CD4-positive, alpha-beta memory T cell (primary cell): Measurements from ENCODE around the gene MUC20. TPM values are rescaled to one million over a fixed set of nuclear protein-coding genes. Genes with fewer than 3 reads are reported as not detected.
"Not testable (repeated sequence)": the region's sequence is repeated elsewhere in the genome, so short reads cannot be mapped to it uniquely, and the experiment has no call there.

Source experiments
- CTCF ChIA-PET: fragments of 350-600 bp; sonication (Branson Sonifier 250); formaldehyde crosslinking; loops from one replicate; lab custom pipeline; 2021; ENCODE audit warnings: inconsistent platforms; ENCODE audit not compliant: partially characterized antibody; lab: Charles Lee
- POLR2A ChIA-PET: fragments of 350-600 bp; sonication (Branson Sonifier 250); formaldehyde crosslinking; loops from one replicate; lab custom pipeline; 2021; ENCODE audit not compliant: partially characterized antibody; lab: Charles Lee
- DNase-seq, 5 donors: peaks; one replicate each; pipeline versions ENCODE4 v3.0.0 to v3.0.0-alpha.2; 2020 to 2022; ENCODE audit warnings: mixed read lengths in 1 of 5
- H3K27ac ChIP-seq: one replicate; pipeline ENCODE4 v1.7.0; 2013; ENCODE audit warnings: low read depth, low read length
- H3K27me3 ChIP-seq: 2 replicates; pipeline ENCODE4 v1.7.0; 2013; ENCODE audit warnings: mild to moderate bottlenecking, low read length, moderate library complexity; ENCODE audit not compliant: insufficient read depth
- H3K36me3 ChIP-seq: 2 replicates; pipeline ENCODE4 v1.7.0; 2013; ENCODE audit warnings: mild to moderate bottlenecking, low read length, moderate library complexity; ENCODE audit not compliant: insufficient read depth
- H3K4me1 ChIP-seq: 2 replicates; pipeline ENCODE4 v1.7.0; 2013; ENCODE audit warnings: mild to moderate bottlenecking, low read length, moderate library complexity; ENCODE audit not compliant: insufficient read depth
- H3K4me3 ChIP-seq, 2 donors: one replicate each; pipeline ENCODE4 v1.7.0; 2013; ENCODE audit warnings: low read length in 2 of 2, mild to moderate bottlenecking in 1 of 2
- H3K9me3 ChIP-seq, 2 donors: one replicate each; pipeline ENCODE4 v1.7.0; 2013; ENCODE audit warnings: low read length in 2 of 2, control low read depth in 1 of 2; ENCODE audit not compliant: control insufficient read depth in 1 of 2
- H3K27ac Mint-ChIP-seq, 7 donors: one replicate each; pipeline ENCODE4 v1.8.0; 2020 to 2021; ENCODE audit warnings: mixed read lengths in 7 of 7, mild to moderate bottlenecking in 6 of 7, inconsistent platforms in 3 of 7, moderate library complexity in 3 of 7
- H3K27me3 Mint-ChIP-seq, 2 donors: one replicate each; pipeline ENCODE4 v1.8.0; 2020 to 2021; ENCODE audit warnings: mixed read lengths in 2 of 2
- H3K36me3 Mint-ChIP-seq, 2 donors: one replicate each; pipeline ENCODE4 v1.8.0; 2020 to 2021; ENCODE audit warnings: mixed read lengths in 2 of 2, inconsistent platforms in 1 of 2, mild to moderate bottlenecking in 1 of 2
- H3K4me1 Mint-ChIP-seq, 4 donors: one replicate each; pipeline ENCODE4 v1.8.0; 2020 to 2021; ENCODE audit warnings: mixed read lengths in 4 of 4, mild to moderate bottlenecking in 1 of 4
- H3K4me3 Mint-ChIP-seq, 8 donors: one replicate each; pipeline ENCODE4 v1.8.0; 2020 to 2021; ENCODE audit warnings: mixed read lengths in 8 of 8, mild to moderate bottlenecking in 7 of 8, moderate library complexity in 6 of 8, inconsistent platforms in 3 of 8
- H3K9me3 Mint-ChIP-seq, 8 donors: one replicate each; pipeline ENCODE4 v1.8.0; 2020 to 2021; ENCODE audit warnings: mixed read lengths in 8 of 8, mild to moderate bottlenecking in 5 of 8, inconsistent platforms in 3 of 8, moderate library complexity in 1 of 8
- intact Hi-C: fragments of 100-400 bp; cut with micrococcal nuclease; formaldehyde crosslinking; loops from one replicate; pipeline ENCODE4 v1.15.1; 2023
- polyA plus RNA-seq, 2 donors: library from polyadenylated mRNA; unstranded; fragments of 300-500 nt; fragmentation: Illumina TruSeq; gene quantifications; one replicate each; pipeline ENCODE4 v1.2.3, GENCODE V29; 2021
- total RNA-seq, 2 experiments: library from RNA; stranded (reverse); gene quantifications; one replicate each; pipeline ENCODE4 v1.2.3, GENCODE V29; 2021

MUC20 gene
- total and polyA plus RNA-seq, 4 experiments from 2014 or later, result 0.54 to 12.5 (median 5.3) TPM

DNA sequence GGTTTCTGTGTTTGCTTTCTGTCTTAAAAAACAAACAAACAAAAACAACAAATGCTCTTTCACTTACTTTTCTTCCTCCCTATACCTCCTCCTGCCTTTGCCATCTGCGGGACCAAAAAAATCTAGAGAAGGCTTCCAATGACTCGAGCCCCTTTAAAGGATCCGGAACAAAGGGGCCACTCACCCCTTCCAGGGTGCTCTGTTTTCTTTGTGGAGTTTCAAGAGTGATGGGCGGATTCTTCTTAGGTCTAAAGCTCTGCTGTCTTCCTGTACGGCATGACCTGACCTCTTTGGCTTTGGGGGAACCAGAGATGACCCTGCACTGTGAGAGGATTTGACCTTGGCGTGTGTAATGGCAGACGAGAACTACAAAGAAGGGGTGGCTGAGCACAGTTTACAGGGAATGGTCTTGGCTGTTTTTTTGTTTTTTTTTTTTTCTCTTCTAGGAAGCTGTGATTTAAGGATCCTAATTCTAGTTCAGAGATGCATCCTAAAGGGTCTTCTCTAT, 2.2 kb upstream of the MUC20 start:
- Mint-ChIP-seq H3K27ac (no peak overlapping the region), H3K9me3 (no peaks in the 10 kb centered on the region), H3K27me3 (no peaks in the 10 kb centered on the region), H3K4me1 (no peaks in the 10 kb centered on the region), H3K36me3 (peaks cover 20 to 22% of the 10 kb centered on the region in 2 donors), H3K4me3 (no peak overlapping the region)
- Histone ChIP-seq H3K9me3 (no peaks in the 10 kb centered on the region), H3K36me3 (peaks cover 6% of the 10 kb centered on the region), H3K27ac (no peak overlapping the region), H3K27me3 (no peaks in the 10 kb centered on the region), H3K4me1 (peaks cover 3% of the 10 kb centered on the region), H3K4me3 (no peak overlapping the region)
- no peak for DNase-seq
- ChIA-PET POLR2A (no interaction called here), CTCF (interaction anchor here (1.6 kb wide), 1 partner anchor 16 kb away, joined by 3 read pairs; no protein-coding TSS in a partner anchor)
- intact Hi-C loops, result no loop called here

DNA sequence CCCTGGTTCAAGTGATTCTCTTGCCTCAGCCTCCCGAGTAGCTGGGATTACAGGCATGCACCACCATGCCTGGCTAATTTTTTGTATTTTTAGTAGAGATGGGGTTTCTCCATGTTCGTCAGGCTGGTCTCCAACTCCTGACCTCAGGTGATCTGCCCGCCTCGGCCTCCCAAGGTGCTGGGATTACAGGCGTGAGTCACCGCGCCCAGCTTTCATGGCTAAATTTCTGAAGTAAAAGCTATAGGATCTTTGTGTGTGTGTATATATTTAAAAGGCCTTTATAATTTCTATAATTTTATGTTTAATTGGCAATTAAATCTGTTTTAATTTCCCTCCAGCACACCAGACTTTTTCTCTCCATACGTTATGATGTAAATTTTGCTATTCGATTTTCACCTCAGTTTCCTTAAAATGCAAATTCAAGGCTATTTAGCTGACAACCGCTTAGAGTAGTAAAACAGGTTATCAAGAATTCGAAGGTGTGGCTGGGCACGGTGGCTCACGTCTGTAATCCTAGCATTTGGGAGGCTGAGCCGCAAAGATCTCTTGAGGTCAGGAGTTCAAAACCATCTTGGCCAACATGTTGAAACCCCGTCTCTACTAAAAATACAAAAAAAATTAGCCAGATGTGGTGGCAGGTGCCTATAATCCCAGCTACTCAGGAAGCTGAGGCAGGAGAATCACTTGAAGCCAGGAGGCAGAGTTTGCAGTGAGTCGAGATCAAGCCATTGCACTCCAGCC, 1.1 kb upstream of the MUC20 start:
- H3K27ac ChIP-seq, DNase-seq, H3K4me3 Mint-ChIP-seq, H3K36me3 ChIP-seq, H3K4me1 Mint-ChIP-seq, intact Hi-C loops, H3K9me3 Mint-ChIP-seq, H3K4me1 ChIP-seq, H3K9me3 ChIP-seq, H3K27ac Mint-ChIP-seq, H3K27me3 Mint-ChIP-seq, H3K27me3 ChIP-seq, H3K4me3 ChIP-seq: not testable (repeated sequence)
- CTCF ChIA-PET, result interaction anchor here (0.7 kb wide), 2 partner anchors 128 to 422 kb away, joined by 3 read pairs; no protein-coding TSS in a partner anchor
- POLR2A ChIA-PET, result interaction anchor here (1.7 kb wide), 1 partner anchor 107 kb away, joined by 3 read pairs; no protein-coding TSS in a partner anchor
- peaks cover 14 to 17% of the 10 kb centered on the region in 2 donors for H3K36me3 Mint-ChIP-seq

DNA sequence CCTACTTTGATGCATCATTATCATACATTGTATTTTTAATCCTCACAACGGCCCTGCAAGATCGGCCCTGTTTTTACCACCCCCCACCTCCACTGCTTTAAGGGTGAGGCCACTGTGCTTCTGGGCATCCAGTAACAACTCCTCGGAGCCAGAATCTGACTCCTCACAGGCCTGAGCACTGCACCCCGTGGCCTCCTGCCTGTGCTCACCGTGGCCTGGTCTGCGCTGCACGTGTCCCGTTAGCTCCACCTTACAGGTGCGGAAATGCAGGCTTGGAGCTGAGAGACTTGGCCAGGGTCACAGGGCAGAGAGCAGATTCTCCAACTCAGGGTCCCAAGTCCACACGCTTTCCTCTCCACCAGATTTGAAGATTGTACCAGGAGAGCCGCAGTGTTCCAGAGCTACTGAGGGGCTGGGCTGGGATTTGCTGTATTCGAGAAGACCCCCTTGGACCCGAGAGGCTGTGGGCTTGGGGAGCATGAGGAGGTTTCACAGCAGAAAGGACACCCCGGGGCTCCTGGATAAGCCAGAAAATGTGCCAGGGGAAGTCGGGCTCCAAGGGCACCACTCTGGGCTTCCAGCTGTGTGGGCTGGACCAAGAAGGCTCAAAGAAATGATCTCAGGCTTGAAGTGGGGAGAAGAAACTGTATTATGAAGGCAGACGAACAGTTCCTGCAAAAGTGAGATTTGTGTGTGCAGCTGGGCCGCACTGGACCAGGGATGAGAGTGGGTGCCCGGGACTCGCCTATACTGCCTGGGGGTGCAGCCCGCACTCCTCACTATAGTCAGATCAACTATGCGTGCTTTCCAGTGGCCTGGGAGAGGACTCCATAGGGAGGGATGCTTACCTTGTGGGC, 1.6 kb downstream of the MUC20 start:
- H3K36me3 Mint-ChIP-seq, H3K4me3 Mint-ChIP-seq, H3K9me3 ChIP-seq, H3K27me3 Mint-ChIP-seq, H3K4me1 Mint-ChIP-seq, DNase-seq, H3K9me3 Mint-ChIP-seq, H3K36me3 ChIP-seq, intact Hi-C loops, H3K27me3 ChIP-seq, POLR2A ChIA-PET, CTCF ChIA-PET, H3K27ac ChIP-seq, H3K4me1 ChIP-seq, H3K4me3 ChIP-seq: not testable (repeated sequence)
- peak overlapping the region in 1 of 7 donors; percentile 62 for H3K27ac Mint-ChIP-seq

DNA sequence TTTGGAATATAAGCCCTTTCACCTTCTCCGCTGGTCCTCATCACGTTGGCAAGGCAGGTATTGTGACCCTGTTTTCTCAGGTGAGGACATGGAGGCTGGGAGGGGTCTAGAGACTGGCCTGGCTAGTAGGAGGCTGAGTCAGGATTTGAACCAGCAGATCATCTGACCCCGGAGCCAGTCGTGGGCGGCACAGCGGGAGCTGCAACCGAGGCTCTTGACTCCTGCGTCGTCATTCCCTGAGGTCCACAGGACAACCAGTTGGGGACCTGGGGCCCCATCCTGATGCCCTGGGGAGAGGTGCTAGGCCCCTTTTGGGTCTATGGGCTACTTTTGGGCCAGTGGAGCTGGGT, 2.2 kb downstream of the MUC20 start:
- H3K4me3 Mint-ChIP-seq, H3K36me3 ChIP-seq, H3K4me1 ChIP-seq, DNase-seq, H3K4me1 Mint-ChIP-seq, CTCF ChIA-PET, H3K27ac ChIP-seq, H3K27me3 ChIP-seq, H3K27me3 Mint-ChIP-seq, POLR2A ChIA-PET, intact Hi-C loops, H3K4me3 ChIP-seq, H3K9me3 Mint-ChIP-seq, H3K9me3 ChIP-seq, H3K36me3 Mint-ChIP-seq, H3K27ac Mint-ChIP-seq: not testable (repeated sequence)

DNA sequence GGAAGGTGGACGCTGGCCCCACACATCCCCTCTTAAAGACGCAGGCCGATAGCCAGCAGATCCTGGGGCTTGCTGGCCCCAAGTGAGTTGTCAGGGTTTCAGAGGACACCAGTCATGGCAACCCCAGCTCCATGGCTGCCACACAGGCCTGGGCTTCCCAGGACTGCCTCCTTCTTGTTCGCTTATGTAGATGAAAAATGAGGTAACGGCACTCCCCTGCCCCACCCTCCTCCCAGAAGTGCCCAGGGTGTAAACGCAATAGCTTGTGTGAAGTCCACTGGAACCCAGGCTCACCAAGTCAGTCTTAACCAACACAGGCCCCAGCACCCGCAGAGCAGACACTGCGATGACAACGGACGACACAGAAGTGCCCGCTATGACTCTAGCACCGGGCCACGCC, 3.6 kb downstream of the MUC20 start:
- H3K36me3 Mint-ChIP-seq, H3K27ac Mint-ChIP-seq, H3K27ac ChIP-seq, H3K9me3 ChIP-seq, H3K4me3 Mint-ChIP-seq, H3K27me3 ChIP-seq, H3K4me1 ChIP-seq, H3K9me3 Mint-ChIP-seq, H3K4me1 Mint-ChIP-seq, H3K36me3 ChIP-seq, CTCF ChIA-PET, H3K4me3 ChIP-seq, POLR2A ChIA-PET, DNase-seq, intact Hi-C loops, H3K27me3 Mint-ChIP-seq: not testable (repeated sequence)

DNA sequence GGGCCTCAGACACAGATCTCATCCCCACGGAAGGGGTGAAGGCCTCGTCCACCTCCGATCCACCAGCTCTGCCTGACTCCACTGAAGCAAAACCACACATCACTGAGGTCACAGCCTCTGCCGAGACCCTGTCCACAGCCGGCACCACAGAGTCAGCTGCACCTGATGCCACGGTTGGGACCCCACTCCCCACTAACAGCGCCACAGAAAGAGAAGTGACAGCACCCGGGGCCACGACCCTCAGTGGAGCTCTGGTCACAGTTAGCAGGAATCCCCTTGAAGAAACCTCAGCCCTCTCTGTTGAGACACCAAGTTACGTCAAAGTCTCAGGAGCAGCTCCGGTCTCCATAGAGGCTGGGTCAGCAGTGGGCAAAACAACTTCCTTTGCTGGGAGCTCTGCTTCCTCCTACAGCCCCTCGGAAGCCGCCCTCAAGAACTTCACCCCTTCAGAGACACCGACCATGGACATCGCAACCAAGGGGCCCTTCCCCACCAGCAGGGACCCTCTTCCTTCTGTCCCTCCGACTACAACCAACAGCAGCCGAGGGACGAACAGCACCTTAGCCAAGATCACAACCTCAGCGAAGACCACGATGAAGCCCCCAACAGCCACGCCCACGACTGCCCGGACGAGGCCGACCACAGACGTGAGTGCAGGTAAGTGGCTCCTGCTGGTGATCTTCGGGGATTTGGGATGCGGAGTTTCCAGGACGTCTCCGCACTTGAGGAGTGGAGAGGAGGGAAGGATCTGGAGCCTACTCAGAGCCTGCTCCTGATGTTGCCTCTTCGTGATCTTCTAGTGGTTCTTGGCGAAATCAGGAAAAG, 5.3 kb downstream of the MUC20 start:
- H3K4me3 ChIP-seq, intact Hi-C loops, H3K4me1 ChIP-seq, H3K4me1 Mint-ChIP-seq, CTCF ChIA-PET, H3K9me3 ChIP-seq, H3K9me3 Mint-ChIP-seq, DNase-seq, H3K27me3 Mint-ChIP-seq, POLR2A ChIA-PET, H3K27ac ChIP-seq, H3K27me3 ChIP-seq, H3K4me3 Mint-ChIP-seq, H3K27ac Mint-ChIP-seq, H3K36me3 ChIP-seq: not testable (repeated sequence)
- peaks cover 0 to 17% of the 10 kb centered on the region in 2 donors for H3K36me3 Mint-ChIP-seq
